GM12878 (cell line): ENCODE results near the gene YAF2. TPM values are rescaled to one million over a fixed set of nuclear protein-coding genes. Genes with fewer than 3 reads are reported as not detected.
A peak's percentile ranks its signal among the peaks of the same experiment; 100 is the strongest.

Experiments used
- CEBPB ChIP-seq, 2 experiments: fragments of 150-350 bp in 1 of 2; IDR thresholded peaks; 2 replicates each; pipeline ENCODE4 v1.6.1; 2012 to 2014; ENCODE audit warnings: low read depth in 2 of 2, low read length in 2 of 2, borderline replicate concordance in 1 of 2, inconsistent platforms in 1 of 2
- ETV6 ChIP-seq, 2 experiments: fragments of 450-650 bp in 1 of 2; IDR thresholded peaks in 1 of 2; conservative IDR thresholded peaks in 1 of 2; 2 replicates each; pipeline ENCODE4 v1.6.1; 2014; ENCODE audit warnings: antibody characterized with exemption in 1 of 2, borderline replicate concordance in 1 of 2, low read depth in 1 of 2, mild to moderate bottlenecking in 1 of 2, moderate library complexity in 1 of 2
- HCFC1 ChIP-seq: fragments of 150-350 bp; IDR thresholded peaks from 2 replicates; pipeline ENCODE4 v1.6.1; 2014; ENCODE audit warnings: low read length
- POLR2AphosphoS5 ChIP-seq: IDR thresholded peaks from 2 replicates; pipeline ENCODE4 v1.6.1; 2011; ENCODE audit warnings: mild to moderate bottlenecking, low read length, inconsistent platforms
- RAD21 ChIP-seq: IDR thresholded peaks from 2 replicates; pipeline ENCODE4 v1.6.1; 2011; ENCODE audit warnings: mild to moderate bottlenecking, low read depth, low read length, moderate library complexity; ENCODE audit not compliant: insufficient read depth
- TAF1 ChIP-seq: IDR thresholded peaks from 2 replicates; pipeline ENCODE4 v1.6.1; 2011; ENCODE audit warnings: mild to moderate bottlenecking, low read depth, low read length, borderline replicate concordance
- TCF7 ChIP-seq: IDR thresholded peaks from 2 replicates; pipeline ENCODE4 v1.6.1; 2014; ENCODE audit warnings: antibody characterized with exemption, borderline replicate concordance
- polyA plus RNA-seq, 11 experiments: library from polyadenylated mRNA; depleted of rRNA in 4 of 11; unstranded in 6 of 11; stranded (reverse) in 5 of 11; fragments of >200 nt; fragmentation: Nextera tagmentation in 4 of 11; fragmentation: Illumina TruSeq in 1 of 11; extraction: Ambion mirVana in 4 of 11; extraction: Trizol in 1 of 11; gene quantifications; 1 replicate in 1 of 11; 2 replicates in 10 of 11; pipeline versions ENCODE4 v1.2.1 to v1.2.3, GENCODE V29; 2011 to 2016; ENCODE audit warnings: inconsistent platforms in 2 of 11, missing spikeins in 2 of 11, low read depth in 1 of 11
- total RNA-seq, 4 experiments: library from RNA; depleted of rRNA in 3 of 4; stranded (reverse); fragments of >200 nt in 3 of 4; fragmentation: Illumina TruSeq in 1 of 4; extraction: Trizol in 1 of 4; gene quantifications; 2 replicates each; pipeline versions ENCODE4 v1.2.1 to v1.2.3, GENCODE V29; 2013 to 2021
- TF ChIP-seq, protein P1 (sequence below): fragments of 450-650 bp; IDR thresholded peaks from 2 replicates; pipeline ENCODE4 v1.6.1; 2017; ENCODE audit warnings: mild to moderate bottlenecking, moderate library complexity
- TF ChIP-seq, protein P2 (sequence below): fragments of 450-650 bp; IDR thresholded peaks from 2 replicates; pipeline ENCODE4 v1.6.1; 2017; ENCODE audit warnings: antibody characterized with exemption, mild to moderate bottlenecking, moderate library complexity
- TF ChIP-seq, protein P3 (sequence below): fragments of 450-650 bp; IDR thresholded peaks from 2 replicates; pipeline ENCODE4 v1.6.1; 2017; ENCODE audit warnings: mild to moderate bottlenecking
- TF ChIP-seq, protein P4 (sequence below): IDR thresholded peaks from 2 replicates; pipeline ENCODE4 v1.6.1; 2012; ENCODE audit warnings: low read length, inconsistent platforms
- TF ChIP-seq, protein P5 (sequence below): fragments of 450-650 bp; IDR thresholded peaks from 2 replicates; pipeline ENCODE4 v1.6.1; 2016; ENCODE audit warnings: mild to moderate bottlenecking, moderate library complexity, borderline replicate concordance

Gene YAF2
- total and polyA plus RNA-seq, 10 of the 15 experiments (the other 5 are each of a cell fraction or from before 2014, with no cell fraction given) = 18.8 to 36.6 (median 23.0) TPM

DNA sequence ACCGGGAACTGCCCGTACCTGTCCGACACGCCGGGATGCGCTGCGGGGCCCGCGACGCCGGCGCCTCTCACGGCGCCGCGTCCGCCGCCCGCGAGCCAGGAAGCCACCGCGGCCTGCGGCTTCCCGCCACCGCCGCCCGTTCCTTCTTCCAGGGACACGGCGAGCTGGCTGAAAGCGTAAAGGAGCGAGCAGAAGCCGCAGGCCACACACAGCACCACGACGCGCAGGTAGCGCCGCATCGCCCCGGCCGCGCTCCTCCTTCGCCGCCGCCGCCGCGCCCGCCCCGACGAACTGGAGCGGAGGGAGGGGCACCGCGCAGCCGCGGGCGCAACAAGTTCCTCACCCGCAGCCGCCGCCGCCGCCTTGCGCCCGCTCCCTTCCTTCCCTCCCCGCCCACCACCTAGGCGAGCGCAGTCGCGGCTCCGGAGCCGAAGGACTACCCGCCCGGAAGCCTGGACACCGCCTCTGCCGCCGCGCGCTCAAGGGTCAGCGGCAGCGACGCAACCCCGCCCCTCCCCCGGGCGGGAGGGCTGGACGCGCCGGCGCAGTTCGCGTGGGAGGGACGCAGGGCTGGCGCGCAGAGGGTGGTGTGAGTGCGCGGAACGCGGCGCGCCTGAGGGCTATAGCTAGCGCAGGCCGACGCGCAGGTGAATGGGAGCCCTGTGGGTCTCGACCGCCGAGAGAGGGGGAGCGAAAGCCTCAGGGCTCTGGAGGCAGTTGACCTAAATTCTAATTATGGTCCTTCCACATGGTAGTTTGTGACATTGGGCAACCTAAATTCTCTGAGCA, 93.4 kb downstream of the YAF2 start, which contains the start of gene GXYLT1 (continued):
- TF ChIP-seq ETV6 (conservative IDR thresholded peaks at IDR 0.05 in 1 of 2, IDR thresholded peaks at IDR 0.05 in 1 of 2; ENCODE audit: borderline replicate concordance in 1 of 2, low read depth in 1 of 2) = 0 out of 4 replicates have a peak, but pooled peaks of 1 of the 2 experiments have one; percentile 28
- TF ChIP-seq RAD21 = no peak
- TF ChIP-seq, protein P1, sequence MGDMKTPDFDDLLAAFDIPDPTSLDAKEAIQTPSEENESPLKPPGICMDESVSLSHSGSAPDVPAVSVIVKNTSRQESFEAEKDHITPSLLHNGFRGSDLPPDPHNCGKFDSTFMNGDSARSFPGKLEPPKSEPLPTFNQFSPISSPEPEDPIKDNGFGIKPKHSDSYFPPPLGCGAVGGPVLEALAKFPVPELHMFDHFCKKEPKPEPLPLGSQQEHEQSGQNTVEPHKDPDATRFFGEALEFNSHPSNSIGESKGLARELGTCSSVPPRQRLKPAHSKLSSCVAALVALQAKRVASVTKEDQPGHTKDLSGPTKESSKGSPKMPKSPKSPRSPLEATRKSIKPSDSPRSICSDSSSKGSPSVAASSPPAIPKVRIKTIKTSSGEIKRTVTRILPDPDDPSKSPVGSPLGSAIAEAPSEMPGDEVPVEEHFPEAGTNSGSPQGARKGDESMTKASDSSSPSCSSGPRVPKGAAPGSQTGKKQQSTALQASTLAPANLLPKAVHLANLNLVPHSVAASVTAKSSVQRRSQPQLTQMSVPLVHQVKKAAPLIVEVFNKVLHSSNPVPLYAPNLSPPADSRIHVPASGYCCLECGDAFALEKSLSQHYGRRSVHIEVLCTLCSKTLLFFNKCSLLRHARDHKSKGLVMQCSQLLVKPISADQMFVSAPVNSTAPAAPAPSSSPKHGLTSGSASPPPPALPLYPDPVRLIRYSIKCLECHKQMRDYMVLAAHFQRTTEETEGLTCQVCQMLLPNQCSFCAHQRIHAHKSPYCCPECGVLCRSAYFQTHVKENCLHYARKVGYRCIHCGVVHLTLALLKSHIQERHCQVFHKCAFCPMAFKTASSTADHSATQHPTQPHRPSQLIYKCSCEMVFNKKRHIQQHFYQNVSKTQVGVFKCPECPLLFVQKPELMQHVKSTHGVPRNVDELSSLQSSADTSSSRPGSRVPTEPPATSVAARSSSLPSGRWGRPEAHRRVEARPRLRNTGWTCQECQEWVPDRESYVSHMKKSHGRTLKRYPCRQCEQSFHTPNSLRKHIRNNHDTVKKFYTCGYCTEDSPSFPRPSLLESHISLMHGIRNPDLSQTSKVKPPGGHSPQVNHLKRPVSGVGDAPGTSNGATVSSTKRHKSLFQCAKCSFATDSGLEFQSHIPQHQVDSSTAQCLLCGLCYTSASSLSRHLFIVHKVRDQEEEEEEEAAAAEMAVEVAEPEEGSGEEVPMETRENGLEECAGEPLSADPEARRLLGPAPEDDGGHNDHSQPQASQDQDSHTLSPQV = no peak
- TF ChIP-seq, protein P2, sequence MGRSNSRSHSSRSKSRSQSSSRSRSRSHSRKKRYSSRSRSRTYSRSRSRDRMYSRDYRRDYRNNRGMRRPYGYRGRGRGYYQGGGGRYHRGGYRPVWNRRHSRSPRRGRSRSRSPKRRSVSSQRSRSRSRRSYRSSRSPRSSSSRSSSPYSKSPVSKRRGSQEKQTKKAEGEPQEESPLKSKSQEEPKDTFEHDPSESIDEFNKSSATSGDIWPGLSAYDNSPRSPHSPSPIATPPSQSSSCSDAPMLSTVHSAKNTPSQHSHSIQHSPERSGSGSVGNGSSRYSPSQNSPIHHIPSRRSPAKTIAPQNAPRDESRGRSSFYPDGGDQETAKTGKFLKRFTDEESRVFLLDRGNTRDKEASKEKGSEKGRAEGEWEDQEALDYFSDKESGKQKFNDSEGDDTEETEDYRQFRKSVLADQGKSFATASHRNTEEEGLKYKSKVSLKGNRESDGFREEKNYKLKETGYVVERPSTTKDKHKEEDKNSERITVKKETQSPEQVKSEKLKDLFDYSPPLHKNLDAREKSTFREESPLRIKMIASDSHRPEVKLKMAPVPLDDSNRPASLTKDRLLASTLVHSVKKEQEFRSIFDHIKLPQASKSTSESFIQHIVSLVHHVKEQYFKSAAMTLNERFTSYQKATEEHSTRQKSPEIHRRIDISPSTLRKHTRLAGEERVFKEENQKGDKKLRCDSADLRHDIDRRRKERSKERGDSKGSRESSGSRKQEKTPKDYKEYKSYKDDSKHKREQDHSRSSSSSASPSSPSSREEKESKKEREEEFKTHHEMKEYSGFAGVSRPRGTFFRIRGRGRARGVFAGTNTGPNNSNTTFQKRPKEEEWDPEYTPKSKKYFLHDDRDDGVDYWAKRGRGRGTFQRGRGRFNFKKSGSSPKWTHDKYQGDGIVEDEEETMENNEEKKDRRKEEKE = no peak
- TF ChIP-seq, protein P3, sequence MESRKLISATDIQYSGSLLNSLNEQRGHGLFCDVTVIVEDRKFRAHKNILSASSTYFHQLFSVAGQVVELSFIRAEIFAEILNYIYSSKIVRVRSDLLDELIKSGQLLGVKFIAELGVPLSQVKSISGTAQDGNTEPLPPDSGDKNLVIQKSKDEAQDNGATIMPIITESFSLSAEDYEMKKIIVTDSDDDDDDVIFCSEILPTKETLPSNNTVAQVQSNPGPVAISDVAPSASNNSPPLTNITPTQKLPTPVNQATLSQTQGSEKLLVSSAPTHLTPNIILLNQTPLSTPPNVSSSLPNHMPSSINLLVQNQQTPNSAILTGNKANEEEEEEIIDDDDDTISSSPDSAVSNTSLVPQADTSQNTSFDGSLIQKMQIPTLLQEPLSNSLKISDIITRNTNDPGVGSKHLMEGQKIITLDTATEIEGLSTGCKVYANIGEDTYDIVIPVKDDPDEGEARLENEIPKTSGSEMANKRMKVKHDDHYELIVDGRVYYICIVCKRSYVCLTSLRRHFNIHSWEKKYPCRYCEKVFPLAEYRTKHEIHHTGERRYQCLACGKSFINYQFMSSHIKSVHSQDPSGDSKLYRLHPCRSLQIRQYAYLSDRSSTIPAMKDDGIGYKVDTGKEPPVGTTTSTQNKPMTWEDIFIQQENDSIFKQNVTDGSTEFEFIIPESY = no peak
- TF ChIP-seq, protein P4, sequence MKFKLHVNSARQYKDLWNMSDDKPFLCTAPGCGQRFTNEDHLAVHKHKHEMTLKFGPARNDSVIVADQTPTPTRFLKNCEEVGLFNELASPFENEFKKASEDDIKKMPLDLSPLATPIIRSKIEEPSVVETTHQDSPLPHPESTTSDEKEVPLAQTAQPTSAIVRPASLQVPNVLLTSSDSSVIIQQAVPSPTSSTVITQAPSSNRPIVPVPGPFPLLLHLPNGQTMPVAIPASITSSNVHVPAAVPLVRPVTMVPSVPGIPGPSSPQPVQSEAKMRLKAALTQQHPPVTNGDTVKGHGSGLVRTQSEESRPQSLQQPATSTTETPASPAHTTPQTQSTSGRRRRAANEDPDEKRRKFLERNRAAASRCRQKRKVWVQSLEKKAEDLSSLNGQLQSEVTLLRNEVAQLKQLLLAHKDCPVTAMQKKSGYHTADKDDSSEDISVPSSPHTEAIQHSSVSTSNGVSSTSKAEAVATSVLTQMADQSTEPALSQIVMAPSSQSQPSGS = no peak
- TF ChIP-seq TAF1 = peak; percentile 55; the same call in 1 of the 2 replicates
- TF ChIP-seq, protein P5, sequence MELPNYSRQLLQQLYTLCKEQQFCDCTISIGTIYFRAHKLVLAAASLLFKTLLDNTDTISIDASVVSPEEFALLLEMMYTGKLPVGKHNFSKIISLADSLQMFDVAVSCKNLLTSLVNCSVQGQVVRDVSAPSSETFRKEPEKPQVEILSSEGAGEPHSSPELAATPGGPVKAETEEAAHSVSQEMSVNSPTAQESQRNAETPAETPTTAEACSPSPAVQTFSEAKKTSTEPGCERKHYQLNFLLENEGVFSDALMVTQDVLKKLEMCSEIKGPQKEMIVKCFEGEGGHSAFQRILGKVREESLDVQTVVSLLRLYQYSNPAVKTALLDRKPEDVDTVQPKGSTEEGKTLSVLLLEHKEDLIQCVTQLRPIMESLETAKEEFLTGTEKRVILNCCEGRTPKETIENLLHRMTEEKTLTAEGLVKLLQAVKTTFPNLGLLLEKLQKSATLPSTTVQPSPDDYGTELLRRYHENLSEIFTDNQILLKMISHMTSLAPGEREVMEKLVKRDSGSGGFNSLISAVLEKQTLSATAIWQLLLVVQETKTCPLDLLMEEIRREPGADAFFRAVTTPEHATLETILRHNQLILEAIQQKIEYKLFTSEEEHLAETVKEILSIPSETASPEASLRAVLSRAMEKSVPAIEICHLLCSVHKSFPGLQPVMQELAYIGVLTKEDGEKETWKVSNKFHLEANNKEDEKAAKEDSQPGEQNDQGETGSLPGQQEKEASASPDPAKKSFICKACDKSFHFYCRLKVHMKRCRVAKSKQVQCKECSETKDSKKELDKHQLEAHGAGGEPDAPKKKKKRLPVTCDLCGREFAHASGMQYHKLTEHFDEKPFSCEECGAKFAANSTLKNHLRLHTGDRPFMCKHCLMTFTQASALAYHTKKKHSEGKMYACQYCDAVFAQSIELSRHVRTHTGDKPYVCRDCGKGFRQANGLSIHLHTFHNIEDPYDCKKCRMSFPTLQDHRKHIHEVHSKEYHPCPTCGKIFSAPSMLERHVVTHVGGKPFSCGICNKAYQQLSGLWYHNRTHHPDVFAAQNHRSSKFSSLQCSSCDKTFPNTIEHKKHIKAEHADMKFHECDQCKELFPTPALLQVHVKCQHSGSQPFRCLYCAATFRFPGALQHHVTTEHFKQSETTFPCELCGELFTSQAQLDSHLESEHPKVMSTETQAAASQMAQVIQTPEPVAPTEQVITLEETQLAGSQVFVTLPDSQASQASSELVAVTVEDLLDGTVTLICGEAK = no peak
- TF ChIP-seq TCF7 = no peak
- TF ChIP-seq POLR2AphosphoS5 = peak; percentile 69; the same call in 1 of the 2 replicates
- TF ChIP-seq CEBPB (IDR thresholded peaks at IDR 0.05; ENCODE audit: borderline replicate concordance in 1 of 2, low read depth in 2 of 2, low read length in 2 of 2) = no peak
- TF ChIP-seq HCFC1 = no peak
